DMS 273 treated with DMSO at 0.1 percent for 48 hours (cell line): ENCODE results near the gene MNX1.
A peak's percentile ranks its signal among the peaks of the same experiment; 100 is the strongest.

Source experiments
- DNase-seq: peaks from one replicate; lab custom pipeline; 2025; lab: John Stamatoyannopoulos, UW

The MNX1 gene

DNA sequence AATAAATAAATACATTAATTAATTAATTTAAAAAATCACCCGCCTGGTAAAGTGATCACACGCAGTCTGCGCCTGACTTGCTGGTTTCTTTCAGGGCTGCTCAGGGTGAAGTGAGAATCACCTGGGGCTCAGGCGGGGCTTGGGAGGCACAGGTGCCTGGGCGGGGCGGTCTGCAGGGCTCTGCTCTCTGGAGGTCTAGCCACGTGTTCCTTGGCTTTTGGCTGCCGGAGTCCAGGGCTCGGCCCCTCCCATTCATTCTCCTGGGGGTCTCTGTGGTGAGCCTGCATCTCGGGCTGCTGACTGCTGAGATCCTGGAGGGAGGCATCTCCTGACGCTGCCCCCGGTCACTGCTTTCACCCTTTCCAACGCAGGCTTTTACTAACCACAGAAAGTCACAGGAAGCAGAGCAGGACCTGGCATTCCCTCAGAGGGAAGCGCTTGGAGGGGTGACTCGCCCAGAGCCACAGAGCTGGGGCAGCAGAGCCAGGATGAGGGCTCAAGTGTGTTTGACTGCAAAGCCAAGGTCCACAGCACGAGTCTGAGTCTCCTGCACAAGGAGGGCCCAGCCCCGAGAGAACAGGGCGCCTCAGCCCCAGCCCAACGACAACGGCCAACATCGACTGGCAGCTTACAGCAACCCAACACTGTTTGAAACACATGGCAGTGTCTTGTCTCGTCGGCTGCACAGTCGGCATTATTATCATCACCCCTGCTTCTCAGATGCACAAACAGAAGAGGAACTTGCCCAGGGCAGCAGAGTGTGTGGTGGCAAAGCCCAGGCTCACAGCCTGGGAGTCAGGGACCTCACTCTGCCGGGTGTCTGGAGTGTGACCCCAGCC is 22.4 kb upstream of the MNX1 start:
- no peak for DNase-seq

DNA sequence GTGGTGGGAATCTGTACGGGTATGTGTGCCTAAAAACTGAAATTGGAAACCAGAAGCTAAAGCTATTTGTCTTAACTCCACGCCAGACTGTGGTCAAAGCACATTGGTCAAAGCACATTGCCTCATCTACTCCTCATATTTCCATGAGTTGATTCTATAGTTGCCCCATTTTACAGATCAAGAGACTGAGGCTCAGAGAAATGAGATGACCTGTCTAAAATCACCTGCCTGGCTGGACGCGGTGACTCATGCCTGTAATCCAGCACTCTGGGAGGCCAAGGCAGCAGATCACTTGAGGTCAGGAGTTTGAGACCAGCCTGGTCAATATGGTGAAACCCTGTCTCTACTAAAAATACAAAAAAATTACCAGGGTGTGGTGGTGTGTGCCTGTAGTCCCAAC is 21.7 kb upstream of the MNX1 start:
- DNase-seq: no peak

DNA sequence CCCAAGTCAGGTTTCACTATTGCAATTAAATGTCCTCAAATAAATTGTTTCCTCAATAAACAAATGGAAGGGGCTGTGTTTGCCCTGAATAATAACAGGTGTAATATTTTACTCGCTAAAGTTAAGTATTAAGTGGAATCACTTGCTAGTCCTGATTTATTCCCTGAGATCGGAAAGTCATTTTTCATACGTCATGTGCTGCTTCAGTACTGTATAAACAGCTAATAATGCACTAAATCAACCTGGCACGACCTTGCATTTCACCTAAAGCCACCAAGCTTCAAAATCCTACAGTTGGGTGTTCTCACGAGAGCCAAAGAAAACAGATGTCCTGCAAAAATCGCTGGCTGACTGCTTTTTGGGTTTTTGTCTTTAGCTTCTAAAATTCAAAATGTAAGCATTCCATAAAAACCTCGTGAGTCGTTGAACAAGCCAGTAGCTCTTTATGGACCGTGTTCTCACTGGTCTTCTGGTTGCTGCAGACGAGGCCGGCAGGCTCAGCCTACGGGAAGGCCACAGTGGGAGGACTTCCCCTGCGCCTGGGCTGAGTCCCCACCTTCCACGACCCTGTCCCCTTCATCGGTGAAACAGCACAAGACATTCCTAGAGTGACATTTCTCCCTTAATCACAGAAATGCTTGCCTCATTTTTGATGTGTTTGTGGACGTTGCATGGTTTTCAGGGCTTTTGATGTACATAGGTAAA is 17.9 kb upstream of the MNX1 start:
- no peak for DNase-seq

DNA sequence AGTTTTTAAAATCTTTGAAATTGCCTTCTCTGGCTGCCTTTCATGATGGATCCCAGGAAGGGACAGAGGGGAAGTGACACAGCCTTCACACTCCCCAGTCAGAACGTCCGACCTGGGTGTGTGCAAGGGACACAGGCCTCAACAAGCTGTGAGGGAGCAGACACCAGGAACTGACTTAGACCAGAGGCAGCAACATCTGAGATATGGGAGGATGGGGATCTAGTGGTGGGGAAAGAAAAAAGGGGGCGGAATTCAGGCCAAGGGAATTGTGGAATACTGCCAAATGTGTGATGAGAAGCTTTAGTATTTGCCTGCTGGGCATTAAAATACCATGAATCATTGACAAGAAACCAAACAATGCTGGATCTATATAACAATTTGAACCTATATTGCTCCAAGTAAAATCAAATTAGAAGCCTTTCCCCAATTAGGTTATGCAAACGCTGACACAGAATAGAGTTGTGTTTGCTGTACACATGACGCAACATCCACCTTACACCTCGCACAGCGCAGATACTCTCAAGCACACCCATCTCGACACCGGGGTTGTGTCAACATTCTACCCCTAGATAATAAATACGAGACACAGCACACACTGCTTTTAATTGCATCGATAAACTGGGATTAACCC is 17.2 kb upstream of the MNX1 start:
- no peak for DNase-seq

DNA sequence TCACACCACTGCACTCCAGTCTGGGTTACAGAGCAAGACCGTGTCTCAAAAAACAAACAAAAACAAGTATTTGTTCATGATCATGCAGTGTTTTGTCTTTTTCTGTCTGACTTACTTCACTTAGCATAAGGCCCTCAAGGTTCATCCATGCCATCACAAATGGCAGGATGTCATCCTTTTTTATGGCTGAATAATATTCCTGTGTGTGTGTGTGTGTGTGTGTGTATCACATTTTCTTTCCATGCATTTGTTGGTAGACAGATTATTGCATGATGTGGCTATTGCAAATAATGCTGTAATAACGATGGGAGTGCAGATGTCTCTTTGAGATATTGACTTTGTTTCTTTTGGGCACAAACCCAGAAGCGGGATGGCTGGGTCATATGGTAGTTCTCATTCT is 14.3 kb upstream of the MNX1 start:
- DNase-seq: no peak

DNA sequence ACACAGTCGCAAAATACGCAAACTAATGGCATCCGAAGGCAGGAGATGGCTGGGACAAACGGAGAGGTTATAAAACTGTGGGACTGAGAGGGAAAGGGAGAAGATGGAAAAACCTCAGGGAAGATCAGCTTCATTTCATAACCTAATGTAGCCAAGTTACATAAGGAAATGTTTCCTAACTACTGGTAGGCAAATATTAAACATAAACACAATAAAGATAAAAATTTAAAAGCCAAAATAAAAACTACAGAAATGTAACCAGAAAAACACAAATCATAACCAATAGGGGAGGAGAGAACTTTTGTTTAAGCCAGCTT is 13.1 kb upstream of the MNX1 start:
- no peak for DNase-seq

DNA sequence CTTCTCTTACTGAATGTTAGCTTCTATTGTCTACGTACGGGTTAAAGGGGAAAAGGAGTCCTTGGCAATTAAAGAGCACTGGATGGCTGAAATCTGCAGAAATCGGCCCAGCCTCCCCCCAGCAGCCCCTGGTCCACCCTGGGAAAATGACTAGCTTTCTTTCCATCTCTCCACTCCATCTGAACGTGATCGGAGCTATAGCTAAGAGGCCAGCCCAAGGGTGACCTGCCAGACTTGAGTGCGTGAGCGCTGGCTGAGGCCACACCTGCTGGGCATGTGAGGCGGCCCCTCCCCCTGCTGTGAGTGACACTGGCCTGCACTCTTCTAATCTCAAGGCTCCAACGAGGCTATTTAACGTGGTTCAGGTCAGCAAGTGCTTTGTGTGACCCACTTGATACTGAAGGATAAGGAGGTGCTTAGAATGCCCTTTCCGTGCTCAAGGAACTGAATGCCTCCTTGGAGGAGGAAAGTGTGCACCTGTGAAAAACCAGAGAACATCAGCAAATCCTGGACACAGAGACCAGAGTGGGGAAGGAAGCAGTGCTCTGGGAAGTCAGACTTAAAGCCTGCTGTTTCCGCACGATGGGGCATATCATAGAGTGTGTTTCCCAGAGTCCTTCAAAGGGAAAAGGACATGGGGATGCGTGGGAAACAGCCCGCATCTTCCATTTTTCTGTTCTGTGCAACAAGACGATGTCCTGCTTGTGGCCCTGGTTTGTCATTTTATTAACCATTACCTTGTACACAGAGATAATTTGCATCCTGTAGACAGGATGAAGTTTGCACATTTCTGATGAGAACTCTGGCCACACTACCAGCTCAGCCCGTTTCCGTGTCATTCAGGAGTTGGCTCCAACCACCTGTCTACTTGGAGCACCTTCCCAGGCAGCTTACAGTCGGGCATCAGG is 12.5 kb upstream of the MNX1 start:
- DNase-seq: no peak

DNA sequence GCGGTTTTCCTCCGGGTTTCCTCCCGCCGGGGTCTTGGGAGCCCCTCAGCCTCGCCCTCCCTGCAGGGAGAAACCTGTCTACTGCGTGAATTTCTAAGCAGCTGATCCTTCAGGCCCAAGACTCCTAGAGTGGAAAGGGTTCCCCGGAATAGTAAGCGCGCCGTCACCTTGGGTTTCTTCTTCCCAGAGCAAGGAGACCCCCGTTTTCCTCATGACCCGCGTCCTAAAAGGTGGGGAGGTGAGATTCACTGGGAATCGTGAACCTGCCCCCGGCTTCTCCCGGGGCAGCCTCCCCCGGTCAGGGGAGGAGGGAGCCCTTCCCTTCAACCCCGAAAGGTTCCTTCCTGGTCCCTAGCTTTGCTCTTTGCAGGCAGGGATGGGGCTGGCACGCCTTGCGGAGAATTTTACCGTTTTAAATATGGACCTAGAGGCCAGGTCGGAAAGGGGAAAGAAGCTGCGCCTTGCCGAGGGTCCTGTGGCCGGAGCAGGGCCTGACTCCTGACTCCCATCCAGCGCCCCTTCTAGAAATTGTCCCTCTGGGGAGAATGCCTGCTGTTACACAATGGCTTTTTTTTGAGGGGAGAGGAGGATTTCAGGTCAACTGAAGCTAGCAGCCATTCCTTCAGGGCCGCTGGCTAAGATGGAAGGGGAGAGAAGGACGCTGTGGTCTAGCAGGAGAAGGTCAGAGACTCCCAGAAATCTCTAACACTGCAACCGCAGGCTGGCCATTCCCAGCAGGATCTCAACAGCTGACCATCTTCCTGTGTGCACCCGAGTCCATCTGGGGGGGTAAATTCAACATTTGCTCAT is 11.6 kb upstream of the MNX1 start:
- no peak for DNase-seq

DNA sequence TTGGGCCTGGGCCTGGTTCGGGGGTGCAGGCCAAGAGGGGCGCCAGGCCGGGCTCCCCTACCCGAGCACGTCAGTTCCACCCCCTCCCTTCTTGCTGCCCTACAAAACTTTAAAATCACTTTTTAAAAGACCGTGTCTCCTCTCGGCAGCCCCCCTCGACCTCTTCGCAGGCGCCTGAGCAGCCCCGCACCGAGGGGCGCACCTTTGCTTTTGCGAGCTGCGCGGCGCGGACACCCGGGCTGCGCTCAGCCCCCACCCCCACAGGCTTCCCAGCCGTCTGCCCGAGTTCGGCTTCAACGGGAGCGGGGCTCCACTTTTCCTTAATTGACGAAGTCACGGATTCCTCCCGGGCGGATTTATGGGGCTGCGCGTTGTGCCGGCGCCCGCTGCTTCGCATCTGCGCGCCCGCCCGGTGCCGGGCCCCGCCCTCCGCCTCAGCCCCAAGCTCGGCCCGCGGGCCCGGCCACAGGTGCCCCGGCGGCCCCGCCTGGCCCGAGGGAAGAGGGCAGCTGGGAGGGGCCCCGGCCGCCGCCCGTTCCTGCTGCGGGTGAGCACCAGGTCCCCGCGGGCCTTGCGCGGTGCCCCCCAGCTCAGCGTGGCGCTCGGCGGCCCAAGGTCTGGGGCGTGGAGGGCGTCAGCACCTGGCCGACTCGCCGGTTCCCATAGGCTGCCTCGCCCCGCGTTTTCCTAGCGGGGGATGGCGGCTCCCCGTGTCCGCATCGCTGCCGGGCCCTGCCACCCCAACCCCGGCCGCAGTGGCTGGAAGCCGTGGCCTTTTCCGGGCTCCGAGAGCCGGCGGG is 10.8 kb upstream of the MNX1 start:
- no peak for DNase-seq

DNA sequence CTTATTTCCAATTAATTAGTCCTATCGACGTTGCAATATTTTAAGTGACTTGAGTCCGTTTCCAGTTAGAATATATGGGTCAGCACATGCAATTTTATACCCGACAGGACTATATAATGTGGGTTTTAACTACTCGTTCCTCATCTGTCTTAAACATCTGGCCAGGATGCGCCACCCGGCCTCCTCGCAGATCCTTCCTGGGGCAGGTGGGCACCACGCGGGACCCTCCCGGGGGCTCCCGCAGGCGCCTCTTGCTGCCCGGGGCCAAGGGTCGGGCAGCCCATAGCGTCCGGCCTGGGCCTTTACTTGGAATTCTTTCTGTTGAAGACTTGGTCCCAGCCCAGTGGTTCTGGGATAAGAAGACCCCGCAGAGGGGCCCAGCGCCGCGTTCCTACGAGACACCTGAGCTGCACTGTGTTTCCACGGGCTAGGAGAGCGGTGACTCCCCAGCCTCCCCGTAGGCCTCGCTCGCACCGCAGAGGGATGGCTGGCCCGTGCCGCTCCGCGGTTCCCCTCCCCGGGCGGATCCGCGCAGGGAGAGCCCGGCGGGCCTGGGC is 10.1 kb upstream of the MNX1 start:
- DNase-seq: no peak

DNA sequence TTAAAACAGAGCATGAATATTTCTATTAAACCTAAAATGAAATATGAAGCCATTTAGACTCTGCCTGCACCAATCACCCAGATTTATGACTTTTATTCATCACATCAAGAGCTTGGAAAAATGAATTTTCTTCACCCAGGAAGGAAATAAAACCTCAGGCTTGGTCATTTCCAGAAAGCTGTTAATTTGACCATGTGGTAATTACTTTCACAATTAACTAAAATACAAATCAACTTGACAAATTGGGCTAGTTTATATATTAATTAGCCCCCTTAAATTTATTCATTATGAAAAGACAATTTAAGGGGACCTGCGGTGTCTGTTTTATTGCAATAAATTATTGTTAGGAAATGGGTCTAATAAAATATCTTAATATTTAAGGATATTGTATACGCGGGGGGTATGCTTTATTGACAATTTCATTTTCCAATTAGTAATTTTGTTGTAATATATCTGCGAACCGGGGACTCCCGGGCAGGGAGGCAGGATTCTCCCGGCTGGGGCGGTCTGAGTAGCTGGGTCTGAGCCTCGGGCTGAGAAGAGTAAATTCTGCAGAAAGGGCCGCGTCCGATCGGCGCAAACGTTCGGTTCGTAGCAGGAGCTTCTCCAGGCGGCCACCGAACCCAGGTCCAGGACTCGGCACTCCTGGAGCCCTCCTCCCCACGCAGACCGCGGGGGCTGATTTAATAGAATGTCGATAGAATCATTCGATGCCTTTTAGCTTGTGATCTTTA is 9.4 kb upstream of the MNX1 start:
- no peak for DNase-seq

DNA sequence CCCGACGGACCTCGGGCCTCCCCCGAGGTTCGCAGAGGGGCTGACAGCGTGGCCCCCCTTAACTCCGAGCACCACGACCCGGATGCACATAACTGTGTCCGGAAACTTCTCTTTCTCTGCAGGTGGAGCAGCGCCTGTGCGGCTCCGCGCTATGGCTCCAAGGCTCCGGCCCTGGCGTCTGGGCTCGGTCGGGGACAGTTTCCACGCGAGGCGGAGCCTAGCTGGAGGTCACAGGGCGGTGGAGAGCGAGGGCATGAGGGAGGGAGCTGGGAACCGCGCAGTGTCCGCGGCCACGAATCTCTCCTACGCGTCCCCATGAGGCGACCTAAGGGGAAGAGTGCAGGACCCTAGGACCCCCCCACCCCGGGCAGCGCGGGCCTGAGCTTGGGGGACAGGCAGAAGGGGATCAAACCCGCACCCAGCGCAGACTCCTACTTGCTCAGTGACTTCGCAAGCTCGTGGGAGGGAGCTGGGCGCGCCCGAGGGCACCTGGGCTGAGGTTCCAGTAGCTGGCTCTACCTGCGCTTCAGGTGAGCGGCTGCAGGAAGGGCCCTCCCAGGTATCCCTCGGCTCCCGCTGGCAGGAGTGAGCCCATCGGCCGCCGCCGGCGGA is 8.6 kb upstream of the MNX1 start:
- DNase-seq: no peak

DNA sequence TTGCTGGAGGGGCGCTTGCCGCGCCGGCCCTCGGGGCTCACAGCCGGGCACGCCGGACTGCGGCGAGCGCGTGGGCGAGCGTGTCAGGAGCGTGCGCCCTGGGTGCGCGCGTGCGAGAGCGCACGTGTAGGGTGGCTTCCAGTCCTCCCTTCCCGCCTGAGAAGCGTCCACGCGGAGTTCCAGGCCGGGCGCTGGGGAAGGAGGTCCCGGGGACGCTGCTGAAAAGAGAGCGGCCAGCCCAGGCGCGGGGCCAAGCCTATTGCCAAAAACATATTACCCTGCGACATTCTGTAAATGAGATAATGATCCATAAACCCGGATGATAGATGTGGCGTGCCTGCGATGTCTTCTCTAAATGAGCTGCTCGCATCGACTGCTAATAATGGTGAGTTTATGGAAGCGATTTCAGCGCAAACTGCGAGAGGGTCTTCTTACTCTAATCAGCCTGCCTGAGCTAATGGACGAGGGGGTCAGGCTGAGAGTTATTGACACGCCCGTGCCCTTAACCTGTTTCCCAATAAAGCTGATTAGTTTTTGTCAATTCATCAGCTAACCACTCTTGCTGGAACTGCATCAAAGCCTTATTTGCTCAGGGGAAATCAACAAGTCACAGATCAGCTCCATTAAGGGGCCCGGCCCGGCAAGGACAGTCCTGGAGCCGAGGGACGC is 8.0 kb upstream of the MNX1 start:
- no peak for DNase-seq

DNA sequence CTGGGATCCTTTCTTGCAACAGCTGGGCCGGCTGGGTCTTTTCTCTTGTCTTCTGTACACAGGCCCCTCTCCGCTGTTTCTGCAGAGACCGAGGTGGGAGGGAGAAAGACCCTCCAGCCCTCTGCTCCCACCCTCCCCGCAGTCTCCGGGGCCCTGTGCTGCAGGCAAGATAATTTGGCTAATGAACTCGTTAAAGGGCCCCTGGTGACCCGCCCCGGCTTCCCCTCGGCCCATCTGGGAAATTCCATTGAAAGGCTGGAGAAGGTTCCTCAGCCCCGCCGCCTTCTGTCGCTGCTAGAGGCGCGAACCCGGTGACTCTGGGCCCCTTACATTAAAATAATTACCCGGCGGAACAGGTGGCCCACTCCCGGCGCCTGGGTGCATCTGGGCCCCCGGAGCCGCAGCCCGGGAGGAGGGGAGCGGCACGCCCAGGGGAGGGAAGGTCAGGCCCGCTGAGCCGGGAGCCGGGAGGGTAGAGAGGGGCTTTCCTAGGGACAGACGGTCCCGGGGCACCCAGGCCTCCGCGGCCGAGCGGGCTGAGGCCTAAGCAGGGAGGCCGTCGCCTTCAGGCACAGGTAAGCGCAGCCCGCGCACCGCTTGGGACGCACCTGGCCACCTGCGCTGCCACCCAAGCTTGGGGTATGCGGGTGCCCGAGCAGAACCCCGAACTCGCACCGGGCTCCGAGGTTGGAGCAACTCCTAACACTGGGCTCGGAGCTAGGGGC is 7.3 kb upstream of the MNX1 start:
- DNase-seq: peak; percentile 36

DNA sequence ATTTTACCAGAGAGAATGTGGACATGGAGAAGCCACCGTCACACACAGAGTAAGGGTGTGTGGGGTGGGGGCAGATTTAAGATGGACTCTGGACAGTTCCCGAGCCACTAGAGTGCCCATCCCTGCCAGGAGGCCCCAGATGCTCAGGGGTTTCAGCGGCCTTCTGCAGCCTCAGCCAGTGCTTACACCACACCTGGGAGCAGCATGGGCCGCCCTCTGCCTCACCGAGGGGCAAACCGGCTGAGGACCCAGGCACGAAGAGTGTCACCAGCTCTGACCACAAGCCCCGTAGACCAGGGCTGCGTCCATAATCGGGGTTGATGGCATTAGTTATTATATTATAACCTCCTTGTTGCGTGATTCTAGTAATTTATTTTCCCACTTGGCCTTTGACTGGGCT is 6.7 kb upstream of the MNX1 start:
- DNase-seq: no peak

DNA sequence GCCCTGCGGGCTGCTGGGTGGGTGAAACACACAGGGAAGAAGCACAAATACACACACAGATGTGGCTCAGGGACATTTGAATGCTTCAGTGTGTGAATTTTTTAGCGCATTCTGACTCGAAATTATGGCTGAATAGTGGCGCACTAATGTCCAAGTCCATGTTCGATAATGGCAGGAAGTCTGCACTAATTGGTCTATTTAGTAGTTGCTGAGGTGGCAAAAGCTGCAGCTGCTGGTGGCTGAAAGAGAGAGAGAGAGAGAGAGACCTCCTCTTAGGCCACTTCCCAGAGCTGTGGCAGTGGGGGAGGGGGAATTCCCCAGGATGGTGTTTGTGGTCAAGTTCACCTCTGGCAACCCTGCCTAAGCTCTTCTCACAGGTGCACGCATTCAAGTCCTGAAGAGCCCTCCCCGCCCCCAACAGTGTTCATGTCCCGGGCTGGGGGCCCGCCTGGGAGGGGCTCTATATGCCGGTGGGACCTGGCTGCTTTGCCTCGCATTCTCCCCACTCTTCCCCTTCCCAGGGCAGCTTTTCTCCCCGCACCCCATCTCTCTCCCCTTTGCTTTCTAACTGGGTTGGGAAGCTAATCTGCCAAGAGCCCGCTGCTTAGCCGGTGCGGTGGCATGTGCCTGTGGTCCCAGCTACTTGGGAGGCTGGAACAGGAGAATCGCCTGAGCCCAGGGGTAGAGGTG is 6.0 kb upstream of the MNX1 start:
- no peak for DNase-seq

DNA sequence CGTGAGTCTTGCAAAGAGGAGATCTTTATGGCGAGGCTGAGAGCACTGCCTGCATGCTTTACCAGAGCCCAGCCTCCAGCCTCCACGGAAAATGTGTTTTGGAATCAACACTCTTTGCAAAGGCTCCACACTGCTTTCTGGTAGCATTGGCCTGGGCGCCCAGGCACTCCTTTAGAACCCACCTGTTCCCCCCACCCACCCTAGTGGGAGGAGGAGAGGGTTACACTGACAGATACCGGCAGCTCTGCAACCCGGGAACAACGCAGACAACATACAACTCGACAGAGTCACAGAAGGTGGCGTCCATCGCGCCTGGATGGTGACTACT is 5.5 kb upstream of the MNX1 start:
- DNase-seq: no peak
